GM18909 (cell line): ENCODE results near the gene PRKAG2.

Source experiments
- ATAC-seq: cut with Tn5 transposase; IDR thresholded peaks from one replicate; pipeline ENCODE4 v1.9.1; 2021; ENCODE audit warnings: mild to moderate bottlenecking; ENCODE audit not compliant: unreplicated experiment, poor library complexity

Gene PRKAG2

DNA sequence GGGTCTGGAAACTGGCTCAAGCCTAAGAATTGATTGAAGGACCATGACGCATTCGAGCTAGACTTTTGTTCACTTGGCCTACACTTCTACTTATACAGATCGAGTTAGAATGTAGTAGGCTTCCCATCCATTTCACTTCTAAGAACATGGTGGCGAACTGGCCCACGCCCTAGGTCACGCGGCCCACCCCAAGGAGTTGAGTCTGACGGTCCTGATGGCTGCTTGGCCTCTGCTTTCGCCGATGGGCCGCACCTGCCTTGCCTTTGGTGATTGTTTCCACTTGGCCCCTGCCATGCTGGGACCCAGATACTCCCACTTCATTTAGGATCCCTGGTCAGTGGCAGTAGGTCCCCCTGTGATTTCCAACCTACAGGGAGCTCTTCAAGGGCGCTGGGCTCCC, 153.6 kb downstream of the PRKAG2 start:
- no peak for ATAC-seq

DNA sequence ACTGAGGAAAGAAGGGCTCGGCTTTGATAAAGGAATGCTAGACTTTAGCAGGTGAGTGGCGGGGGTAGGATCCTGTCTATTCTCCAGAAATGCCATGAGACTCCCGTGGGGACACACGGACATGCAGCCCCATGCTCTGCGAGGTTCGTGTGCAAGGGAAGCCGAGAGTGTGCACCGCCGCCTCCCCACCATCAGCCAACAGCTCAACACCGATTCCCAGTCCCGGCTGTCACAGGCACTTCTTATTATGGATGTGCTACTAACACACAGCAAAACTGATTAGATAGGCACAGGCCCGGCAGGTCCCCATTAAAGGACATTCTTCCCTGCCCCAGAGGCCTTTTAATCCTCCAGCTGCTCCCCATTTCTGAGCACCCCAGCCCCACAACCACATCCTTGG, 154.4 kb downstream of the PRKAG2 start:
- ATAC-seq = no peak

DNA sequence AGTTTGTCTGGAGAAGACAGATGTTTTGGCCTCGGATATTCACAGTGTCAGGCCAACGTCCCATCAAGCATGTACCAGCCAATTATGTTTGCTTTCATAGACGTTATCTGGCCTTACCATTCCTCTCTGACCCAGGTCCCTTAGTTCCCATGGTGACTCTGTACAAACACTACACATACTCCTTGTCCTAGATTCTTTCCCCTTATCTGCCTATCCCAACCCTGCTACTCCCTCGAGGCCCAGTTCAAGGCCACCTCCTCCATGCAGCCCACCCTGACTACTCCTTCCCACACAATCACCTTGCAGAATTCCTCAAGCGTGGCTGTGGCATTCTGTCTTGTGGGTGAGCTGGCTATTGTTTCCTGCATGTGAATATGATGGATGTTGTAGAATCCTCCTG, 155.2 kb downstream of the PRKAG2 start:
- ATAC-seq = no peak

DNA sequence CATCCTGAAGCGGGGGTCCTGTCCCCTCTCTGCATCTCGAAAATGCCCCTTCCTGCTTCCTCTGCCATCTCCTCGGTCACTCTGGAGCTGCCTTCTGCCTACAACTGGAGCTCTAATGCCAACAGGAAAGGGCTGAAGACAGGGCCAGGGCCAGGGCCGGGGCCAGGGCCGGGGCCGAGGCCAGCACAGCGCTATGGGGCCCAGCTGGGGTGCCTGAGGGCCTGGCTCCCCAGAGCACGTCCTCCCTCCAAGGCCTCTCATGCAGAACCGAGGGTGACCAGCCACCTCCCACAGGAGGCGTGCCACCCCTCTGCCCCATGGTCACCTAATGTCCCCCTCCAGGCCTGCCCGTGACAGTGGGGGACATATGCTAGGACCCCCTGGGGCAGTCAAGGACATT, 155.7 kb downstream of the PRKAG2 start:
- no peak for ATAC-seq

DNA sequence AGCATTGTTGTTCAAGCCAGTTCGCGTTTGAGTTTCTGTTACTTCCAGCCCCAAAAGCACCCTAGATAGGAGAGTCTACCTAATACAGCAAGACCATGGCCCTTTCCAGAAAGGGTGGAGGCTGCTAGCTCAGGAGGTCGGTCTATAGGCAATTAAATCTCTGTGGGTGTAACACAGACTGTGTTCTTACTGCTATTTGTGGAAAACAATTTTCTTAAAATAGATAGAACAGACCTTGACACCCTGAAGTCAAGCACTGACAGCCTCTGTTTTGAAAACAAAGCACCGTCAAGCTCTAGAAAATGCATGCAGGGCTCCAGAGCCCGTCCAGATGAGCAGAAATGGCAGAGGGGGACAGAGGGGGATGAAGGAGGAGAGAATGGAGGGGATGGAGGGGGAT, 156.6 kb downstream of the PRKAG2 start:
- no peak for ATAC-seq

DNA sequence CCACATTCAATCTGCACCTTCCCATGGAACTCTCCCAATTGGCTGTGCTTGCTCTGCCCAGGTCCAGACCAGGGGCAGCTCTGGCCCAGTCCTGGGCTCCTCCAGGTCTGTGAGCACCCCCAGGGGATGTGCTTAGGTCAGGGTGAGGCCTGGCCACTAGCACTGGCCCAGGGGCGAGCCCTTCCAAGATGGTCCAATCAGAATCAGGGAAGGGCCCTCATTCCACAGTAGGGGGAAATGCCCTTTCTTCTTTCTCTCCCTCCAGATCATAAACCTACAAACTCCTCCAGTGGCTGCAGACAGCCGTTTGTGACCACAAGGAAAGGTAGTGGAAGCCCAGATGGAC, 157.0 kb downstream of the PRKAG2 start:
- no peak for ATAC-seq

DNA sequence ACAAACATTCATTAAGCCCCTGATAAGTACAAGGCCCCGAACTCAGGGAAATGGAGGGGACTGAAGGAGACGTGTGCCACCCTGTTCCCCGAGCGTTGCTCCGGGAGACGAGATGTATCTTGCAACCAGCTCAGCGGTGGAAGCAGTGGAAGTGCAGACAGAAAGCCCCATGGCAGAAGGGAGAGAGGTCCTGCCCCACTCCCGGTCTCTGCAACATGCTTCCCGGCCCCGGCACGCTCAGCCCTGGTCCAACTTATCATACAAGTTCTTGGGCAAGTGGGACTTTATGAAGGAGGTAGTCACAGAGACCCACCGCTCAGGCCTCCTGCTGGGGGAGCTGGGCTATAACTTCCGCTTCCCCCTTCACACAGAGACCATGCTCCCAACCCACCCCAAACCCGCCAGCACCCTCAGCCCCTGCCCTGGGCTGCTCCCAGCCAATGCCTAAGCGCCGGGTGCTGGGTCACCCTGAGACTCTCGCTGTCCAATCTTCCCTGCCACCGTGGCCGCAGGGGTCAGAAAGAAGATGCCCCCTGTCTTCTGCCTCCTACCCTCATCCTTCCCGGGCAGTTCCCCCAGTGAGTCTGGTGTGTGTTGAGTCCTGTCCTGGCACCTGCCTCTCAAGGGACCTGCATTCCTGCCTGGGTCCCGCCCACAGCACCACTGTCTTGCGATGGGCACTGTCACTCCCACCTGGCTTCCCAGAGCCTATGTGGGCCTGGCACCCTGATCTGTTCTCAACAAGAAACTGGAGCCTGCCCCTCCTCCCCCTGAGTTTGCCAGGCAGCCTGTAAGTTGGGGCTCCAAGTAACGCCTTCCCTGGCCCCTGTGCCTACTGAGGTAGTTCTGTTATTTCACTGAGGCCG, 157.7 kb downstream of the PRKAG2 start:
- ATAC-seq = no peak

DNA sequence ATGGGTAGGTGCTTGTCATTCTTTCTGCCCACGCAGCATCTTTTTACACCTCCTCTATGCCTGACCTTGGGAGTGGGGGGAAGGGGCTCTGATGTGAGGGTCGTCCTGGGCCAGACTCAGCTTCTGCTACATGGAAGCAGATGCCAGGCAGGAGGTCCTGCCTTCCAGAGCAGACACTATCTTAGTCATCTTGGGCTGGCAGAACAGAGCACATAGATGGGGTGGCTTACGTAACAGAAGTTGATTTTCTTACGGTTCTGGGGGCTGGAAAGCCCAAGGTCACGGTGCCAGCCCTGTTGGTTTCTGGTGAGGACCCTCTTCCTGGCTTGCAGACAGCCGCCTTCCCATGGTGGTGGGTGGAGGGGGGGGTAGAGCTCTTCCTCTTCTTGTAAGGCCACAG, 159.0 kb downstream of the PRKAG2 start:
- no peak for ATAC-seq

DNA sequence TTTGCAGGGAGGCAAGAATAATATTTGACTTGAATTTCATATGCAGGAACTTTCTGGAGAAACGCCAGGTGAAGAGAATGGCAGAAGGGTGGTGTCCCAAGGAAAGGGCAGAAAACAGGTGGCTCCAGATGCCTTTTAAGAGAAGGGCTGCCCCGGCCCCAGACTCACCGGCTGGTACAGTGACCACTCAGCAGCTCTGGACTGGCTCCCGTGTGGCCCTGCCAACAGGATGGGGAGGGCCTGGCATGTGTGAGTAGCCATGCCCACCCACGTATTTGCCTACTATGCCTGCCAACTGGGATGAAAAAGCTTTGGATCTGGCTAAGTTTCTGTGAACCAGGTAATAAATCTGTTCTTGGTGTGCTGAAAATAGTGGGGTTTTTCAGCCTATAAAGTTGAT, 159.5 kb downstream of the PRKAG2 start:
- no peak for ATAC-seq

DNA sequence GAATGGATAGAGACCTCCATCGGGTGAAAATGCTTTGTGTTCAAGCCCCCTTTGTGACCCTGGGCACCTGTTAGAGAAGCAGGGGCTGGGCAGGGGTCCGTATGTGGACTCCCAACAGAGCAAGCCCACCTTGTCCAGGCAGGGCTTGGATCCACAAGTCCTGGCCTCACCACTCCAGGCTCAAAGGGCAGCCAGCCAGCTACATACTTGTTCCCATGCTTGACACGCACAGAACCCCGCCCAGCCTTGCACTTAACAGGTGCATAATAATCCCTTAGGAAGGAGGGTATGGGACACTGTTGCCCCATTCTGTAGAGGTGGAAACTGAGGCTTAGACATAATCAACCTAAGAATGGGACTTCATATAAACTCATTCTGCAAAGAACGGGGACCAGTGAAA, 160.6 kb downstream of the PRKAG2 start:
- ATAC-seq = no peak

DNA sequence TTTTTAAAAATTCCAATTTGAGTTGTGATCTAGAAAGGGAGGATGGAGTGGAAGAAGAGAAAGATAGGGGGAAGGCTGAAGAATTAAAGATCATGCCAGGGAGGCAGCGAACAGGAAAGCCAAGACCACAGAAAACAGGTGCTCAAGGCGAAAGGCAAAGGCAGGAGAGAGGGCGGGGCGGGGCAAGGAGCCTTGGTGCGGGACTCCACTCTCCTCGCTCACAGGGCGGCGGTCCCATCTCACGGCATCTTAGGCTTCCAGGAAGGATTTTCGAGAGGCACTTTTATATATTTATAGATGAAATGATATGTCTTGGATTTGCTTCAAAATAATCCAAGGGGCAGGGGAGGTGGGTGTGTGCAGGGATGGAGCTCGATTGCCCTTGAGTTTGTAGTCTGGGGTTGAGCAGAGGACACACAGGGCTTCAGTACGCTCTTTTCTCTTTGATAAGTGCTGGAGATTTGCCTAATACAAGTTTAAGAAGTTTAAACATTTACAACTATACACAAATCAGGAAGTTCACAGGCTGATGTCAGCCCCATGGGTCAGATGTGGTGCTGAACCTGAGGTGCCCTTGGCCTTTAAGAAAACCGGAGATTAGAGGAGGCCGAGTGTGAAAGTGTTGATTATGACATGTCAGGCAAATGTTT, 161.1 kb downstream of the PRKAG2 start:
- ATAC-seq = no peak

DNA sequence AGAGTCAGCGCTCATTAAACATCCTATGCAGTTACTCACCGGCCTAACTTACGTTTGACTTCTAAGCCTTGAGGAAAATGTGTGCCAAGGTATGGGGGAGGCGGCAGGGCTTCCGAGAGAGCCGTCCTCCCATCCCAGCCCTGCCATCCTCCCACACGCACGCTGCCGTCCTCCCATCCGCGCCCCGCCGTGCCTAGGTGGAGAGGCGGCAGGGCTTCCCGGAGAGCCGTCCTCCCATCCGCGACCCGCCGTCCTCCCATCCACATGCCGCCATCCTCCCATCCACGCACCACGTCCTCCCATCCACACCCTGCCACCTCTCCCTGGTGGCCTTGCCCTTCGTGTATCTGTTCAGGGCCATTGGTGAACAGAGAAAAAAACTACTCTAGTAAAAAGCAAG, 162.7 kb downstream of the PRKAG2 start:
- ATAC-seq = no peak

DNA sequence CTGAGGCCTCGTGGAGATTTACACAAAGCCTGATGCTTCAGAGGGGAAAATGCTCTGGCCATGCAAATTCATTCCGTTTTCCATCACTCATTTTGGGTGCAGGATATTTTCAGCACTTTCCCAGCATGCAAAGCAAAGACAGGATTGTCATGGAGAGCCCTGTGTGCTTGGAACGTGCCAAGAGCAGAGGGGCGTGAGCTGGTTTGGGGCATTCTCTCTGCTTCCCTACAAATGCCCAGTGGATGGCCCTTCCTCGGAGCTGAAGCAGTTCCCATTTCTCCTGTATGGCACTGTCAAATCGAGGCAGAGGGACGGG, 164.1 kb downstream of the PRKAG2 start:
- ATAC-seq = no peak

DNA sequence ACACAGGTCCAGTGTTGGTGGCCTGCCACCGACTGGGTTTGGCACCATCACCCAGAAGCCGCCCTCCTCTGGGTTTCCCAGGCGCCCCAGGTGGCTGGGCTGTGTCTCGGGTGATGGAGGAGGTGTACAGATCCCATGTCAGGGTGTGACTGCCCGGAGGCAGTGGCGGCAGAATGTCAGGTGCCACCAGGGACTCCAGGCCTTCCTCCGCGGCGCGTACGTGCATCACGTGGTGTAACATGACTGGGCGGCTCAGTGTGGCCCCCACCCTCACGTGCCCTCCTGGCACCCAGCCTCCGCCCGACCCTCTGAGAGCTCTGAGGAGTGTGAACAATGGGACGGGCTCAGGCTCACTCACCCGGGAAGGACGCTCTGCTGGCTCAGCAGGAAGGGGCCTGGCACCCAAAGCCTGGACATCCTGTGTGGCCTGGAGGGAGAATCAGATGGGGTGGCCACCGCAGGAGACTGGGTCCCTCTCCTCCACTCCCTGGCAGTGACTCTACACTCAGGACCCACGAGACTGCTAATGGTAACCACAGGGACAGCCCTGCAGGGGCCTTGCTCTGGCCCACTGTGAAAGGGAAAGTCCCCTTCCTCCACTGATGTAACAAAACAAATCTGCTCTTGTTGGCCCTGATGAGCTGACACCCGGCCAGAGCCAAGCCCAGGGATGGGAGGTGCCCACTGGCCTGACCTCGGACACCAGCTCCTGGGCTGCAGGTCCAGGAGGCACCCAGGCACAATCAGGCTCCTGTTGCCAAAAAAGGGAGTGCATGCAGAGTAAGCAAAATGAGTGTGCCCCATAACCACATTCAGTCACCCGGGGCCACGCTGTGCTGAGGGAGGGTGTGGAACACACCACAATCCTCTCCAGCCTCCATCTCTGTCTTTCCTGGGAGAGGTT, 164.8 kb downstream of the PRKAG2 start:
- ATAC-seq = no peak

DNA sequence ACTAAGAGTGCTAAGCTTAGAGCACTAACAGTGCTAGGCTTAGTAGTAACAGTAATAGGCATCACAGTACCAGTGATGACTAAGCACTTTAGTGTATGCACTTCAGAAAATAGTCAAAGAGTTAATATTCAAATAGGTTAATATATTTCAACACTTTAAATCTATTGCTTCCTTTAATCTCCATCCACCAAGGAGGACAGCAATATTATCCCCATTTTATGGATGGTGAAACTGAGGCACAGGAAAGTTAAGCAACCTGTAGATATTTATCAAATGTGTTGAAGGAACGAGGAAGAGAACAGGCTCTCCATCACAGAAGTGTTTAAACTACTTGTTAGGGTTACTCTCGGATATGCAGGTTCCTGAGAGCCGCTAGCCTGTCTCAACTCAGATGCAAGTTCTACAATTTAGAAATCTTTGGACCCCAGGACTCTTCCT, 165.5 kb downstream of the PRKAG2 start:
- no peak for ATAC-seq

DNA sequence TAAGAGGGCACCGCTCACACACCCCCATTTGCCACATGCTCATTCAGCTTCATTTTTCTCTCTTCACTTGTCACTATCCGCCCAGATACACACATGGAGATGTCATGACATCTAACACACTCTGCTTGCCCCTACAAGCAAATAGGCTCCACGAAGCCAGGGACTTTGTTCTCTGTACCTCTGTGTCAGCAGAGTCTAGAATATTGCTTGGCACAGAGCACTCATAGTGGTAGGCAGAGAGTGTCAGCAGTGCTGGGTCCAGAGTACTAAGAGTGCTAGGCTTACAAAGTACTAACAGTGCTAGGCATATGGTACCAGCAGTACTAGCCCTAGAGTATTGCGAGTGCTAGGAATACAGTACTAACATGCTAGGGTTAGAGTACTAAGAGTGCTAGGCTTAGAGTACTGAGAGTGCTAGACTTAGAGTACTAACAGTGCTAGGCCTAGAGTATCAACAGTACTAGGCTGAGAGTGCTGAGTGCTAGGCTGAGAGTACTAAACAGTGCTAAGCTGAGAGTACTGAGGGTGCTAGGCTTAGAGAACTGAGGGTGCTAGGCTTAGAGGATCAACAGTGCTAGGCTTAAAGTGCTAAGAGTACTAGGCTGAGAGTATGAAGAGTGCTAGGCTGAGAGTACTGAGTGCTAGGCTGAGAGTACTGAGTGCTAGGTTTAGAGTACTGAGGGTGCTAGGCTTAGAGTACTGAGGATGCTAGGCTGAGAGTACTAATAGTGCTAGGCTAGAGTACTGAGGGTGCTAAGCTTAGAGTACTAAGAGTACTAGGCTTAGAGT, 166.1 kb downstream of the PRKAG2 start:
- ATAC-seq = no peak

DNA sequence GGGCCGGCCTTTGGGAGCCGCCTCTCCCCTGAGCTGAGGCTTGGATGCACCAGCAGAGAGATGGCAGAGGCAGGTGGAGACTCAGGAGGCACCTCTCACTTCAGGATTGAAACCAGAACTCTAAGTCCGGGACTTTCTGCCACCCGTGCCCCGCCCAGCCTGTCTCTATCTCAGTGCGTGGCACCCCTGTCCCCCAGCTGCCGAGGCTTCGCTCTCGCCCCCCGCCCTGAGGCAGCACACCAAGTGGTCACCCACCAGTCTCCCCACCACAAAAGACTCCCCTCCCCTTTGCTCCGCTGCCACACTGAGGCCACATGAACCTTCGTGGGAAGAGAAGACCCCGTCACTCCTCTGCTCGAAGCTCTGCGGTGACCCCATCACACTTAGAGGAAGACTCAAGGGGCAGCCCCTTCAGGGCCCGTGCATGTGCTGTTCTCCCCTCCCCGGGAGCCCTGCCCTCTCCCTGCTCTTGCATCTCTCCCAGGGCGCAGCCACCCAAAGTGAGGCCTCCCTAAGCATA, 166.7 kb downstream of the PRKAG2 start:
- ATAC-seq = no peak

DNA sequence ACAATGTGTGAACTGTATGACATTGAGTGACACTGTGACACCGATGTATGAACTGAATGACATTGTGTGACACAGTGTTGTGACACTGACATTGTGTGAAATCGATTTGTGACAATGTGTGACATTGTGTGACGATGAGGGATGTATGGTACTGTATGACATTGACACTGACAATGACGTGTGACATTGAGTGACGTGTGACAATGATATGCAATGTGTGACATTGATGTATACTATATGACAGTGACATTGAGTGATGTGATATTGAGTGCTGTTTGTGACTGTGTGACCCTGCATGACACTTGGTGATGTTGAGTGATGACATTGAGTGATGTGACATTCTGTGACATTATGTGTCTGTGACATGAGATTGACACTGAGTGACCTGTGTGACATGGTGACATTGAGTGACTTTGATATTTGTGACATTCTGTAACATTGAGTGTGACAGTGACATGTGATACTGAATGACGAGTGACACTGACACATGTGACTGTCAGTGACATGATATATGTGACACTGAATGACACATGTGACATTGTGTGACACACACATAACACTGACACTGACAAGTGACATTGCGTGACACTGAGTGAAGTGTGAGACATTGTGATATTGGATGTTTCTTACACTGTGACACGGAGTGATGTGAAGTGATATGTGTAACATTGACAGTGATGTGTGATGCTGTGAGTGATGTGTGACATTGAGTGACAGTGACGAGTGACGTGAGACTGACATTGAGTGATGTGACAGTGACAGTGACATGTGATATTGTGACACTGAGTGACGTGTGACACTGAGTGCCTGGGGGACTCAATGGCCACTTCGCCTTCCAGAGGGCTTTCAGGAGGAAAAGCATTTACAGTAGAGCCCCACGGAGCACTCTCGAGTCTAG, 167.5 kb downstream of the PRKAG2 start:
- ATAC-seq = no peak

DNA sequence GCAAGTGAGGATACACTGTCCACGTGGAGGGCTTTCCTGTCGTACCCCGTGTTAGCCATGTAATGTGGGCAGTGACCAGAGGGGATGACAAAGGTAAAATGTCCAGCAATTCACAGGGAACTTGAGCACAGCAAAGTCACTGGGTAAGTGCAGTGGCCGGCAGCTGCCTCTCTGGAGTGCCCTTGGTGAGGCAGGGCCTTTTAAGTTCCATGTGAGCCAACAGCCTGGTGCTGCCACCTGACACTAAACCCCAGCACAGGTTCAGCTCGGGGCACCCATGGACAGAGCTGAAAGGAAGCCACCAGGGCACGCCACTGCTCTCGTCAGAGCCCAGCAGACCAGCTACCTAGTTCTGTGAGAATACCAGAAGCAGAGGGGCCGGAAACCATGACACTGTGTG, 168.3 kb downstream of the PRKAG2 start:
- no peak for ATAC-seq
